Fibroblast of skin of left quadriceps (primary cell): Measurements from ENCODE around the gene SREBF1.

Experiments
- DNase-seq, 2 experiments: peaks; one replicate each; pipeline ENCODE4 v3.0.0-alpha.2; 2013; ENCODE audit warnings: low read depth in 2 of 2

The SREBF1 gene

GRCh38 chr17:17781591-17782496, 54.9 kb downstream of the SREBF1 start:
- DNase-seq = no peak

- DNase-seq = peak; percentile 57 to 58
Measured at GRCh38 chr17:17780922-17781590, 55.7 kb downstream of the SREBF1 start.

DNA sequence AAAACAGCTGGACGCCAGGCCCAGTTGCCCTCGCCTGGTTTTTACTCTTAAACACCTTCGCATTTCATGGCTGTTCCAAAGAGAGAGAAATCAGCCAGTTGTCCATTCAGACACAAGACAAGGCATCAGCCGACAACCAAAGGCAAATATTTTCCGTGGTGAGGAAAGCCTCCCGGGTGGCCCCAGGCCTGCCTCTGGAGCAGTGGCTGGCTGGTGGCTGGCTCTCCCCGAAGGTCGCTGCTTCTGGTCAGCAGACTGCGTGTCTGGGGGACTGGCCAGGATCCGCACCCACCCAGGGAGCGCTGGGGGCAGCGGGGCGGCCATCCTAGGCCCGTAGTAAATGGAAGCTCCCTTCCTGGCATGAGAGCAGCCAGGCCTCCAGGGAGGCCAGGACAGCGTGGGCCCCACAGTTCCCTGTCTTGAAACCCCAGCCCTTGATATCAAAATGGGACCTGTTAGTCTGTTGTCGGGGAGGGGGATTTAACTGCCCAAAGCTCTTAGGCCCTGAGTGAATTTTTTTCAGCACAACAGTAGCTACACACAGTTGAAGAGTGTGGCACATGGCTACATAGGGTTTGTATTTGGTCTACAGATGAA, 57.7 kb downstream of the SREBF1 start:
- DNase-seq = no peak

DNA sequence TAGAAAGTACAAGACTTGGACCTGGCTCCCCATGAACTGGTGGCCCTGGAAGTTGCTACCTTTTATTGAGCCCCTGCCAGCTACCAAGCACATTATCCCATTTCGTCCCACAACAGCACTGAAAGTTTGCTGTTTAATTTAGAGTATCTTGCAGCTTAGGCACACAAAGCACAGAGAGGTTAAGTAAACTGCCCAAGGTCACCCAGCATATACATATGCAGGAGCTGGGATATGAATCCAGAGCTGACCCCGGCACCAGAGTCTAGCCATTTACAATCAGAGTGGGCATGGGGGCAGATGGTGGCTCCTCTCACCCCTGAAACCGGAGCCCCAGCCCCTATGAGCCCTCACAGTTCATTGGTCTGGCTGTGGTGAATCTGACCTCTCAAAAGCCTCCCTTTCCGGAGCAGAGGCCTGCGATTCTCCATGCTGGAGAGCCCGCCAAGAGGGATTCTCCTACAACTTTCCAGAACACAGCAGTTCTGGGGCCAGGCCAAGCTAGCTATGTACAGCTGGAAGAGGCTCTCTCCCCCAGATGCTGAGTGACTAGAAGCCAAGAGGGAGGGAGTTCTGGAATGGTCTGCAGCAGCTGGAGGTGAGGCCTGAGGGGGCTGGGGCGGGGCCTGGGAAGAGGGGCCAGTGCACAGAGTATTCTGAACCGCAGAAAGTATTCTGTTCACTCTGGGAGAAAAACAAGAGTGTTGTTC, 58.3 kb downstream of the SREBF1 start:
- DNase-seq = peak; percentile 59 to 64

DNA sequence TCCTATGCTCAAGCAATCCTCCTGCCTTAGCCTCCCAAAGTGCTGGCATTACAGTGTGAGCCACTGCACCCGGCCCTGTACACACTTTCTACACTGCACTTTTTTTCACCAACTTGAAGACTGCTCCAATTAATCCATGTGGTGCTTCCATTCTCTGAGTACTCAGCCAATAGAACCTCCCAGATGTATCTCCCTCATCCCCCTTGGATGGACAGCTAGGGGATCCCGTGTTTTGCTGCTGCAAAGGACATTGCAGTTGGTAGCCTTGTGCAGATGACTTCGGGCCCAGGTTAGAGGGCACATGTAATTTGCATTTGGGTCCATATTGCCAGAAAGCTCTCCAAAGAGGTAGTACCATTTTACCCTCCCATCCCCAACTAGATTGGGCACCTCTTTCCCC, 59.9 kb downstream of the SREBF1 start:
- no peak for DNase-seq

- no peak for DNase-seq
Measured at GRCh38 chr17:17774009-17774881, 62.5 kb downstream of the SREBF1 start.

- DNase-seq = no peak
Measured at GRCh38 chr17:17772231-17772630, 64.6 kb downstream of the SREBF1 start.

DNA sequence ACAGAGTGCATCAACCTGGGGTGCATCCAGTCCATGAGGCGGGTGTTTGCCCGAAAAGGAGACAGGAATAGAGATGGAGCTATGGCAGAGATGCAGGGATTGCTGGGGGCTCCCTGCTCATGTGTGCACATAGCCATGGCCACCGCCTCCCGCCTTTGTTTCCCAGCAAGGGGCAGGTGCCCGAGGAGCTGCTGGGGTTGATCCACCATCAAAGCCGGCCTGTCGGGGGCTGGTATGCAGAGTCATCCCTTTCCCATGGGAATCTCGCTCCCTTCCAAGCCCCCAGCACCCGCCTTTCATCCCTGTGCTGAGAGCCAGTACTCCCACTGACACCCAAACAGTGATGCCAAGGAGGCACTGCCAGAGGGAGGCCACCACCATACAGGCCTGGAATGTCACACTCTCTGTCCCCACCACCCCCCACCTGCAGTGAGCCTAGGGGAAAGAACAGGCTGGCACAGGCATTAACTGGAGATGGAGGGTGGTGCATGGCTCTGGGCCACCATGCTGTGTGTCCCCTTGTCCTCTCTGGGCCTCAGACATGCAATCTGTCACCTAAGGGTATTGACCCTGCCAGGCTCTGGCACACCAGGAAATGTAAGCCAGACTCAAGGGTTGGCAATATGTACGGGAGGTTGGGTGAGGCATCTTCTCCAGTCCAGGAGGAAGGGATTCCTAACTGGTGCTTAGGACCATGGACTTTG, 65.1 kb downstream of the SREBF1 start:
- no peak for DNase-seq

DNA sequence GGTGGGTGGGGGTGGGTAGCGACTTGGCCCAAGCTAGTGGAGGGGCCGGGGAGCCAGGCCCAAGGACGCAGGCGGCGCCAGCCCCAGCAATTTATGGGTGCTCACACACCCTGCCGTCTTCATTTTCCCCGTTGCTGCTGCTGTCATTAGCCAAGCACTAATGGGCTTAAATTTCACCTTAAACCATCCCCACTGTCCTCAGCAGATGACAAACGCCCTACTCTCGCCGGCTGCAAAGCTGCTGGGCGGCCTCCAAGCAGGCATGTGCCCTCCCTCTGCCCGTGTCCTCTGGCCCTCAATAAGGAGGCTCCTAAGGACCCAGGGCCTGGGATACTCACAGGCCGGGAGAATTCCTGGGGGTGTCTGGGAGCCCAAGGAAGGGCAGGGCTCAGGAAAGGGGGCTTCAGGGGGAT, 66.1 kb downstream of the SREBF1 start:
- no peak for DNase-seq

- DNase-seq = no peak
Measured at GRCh38 chr17:17769869-17770631, 66.7 kb downstream of the SREBF1 start.

- DNase-seq = no peak
Measured at GRCh38 chr17:17768424-17769088, 68.2 kb downstream of the SREBF1 start.

DNA sequence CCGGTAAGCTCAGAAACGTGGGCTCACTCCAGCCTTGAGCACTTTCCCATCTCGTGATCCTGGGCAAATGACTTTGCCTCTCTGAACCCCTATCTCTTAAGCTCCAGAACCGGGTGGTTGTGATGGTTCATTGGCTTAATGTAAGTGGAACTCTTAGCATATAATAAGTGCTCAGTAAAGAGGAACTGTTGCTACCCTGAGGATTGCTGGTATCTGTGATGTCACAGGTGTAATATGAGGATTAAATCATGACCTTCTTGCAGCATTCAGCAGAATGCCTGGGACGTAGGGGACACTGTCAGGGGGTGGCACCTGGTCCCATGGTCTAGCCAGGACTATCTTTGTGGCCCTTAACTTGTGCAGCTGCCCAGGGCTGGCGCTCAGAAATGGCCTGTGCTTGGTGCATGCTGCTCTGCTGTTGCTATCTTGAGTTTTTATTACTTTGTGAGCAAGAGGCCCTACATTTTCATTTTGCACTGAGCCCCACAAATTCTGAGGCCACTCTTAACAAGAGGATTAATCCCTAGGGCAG, 68.8 kb downstream of the SREBF1 start:
- no peak for DNase-seq

DNA sequence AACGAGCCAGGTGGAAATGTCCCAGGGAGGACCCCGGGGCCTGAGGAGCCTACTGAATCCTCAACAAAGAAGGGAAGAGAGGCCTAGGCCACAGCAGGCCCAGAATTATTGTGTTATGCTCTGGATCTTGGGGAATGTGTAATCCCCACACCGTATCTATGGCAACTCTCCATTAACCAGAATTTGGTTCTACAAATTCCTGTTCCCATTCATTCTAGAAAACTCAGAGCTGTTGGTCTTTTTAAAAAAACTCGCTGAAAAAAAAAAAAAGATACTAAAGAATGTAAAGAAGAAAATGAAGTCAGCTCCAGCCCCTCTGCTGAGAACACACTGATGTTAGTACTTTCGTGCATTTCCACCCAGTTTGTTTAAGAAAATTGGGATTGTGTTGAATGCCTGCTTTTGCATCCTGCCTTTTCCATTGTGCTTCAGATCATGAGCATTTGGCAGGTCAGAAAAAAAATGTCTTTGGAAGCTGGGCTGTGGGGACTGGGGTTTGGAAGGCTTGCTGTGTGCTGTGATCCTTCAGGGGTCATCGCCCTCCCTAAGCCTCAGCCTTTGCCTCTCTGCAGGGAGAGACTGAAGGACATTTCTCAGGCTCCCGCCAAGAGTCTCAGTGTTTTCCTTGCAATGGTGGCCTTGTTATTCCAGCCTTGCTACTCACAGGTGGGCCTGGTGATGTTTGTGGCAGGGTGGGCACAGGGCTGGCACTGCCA, 69.5 kb downstream of the SREBF1 start:
- DNase-seq = no peak

DNA sequence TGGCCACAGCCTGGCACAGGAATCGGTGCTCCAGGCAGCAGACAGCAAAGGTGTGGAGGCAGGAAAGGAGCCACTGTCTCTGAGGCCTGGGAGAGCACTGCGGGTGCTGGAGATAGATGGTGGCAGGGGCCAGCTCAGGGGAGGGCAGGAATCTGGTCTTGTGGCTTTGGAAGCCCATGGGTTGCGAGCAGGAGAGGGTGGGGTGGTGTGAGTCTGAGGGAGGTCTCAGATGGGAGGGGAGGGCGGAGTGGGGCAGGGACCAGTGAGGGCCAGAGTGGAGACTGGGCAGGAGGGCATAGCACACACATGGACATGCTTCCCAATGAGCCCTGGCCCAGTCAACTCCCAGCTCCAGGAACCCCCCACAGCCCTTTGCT, 70.1 kb downstream of the SREBF1 start:
- no peak for DNase-seq

DNA sequence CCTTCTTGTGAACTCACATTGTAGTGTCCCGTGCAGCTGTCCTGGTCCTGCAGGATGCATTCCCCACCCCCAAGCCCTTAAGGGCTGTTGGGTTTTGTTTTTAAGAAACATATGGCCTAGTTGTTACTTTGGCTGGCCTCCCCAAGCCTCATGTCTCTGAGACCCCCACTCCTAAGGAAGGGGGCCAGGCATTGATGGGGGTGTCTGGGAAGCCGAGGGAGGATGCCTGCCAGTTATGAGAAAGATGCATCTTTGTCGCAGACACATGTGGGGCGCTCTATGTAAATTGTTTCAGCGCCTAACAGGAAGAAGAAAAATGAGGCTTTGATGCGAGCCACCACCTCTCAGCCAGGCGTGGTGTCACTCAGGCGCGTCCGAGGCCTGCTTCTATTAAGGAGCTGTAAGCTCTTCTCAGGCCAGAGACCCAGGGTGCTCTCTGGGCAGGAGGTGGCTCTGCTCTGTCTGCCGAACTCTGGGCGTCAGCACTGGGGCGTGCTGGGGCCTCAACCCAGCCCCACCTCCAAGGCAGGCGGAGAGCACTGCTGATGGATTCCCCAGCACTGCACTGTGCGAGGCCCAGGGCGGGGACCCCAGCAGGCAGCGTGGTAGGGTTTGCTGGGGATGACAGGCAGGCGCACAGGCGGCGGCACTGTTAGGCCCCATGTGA, 70.6 kb downstream of the SREBF1 start:
- DNase-seq = no peak

- no peak for DNase-seq
Measured at GRCh38 chr17:17765359-17766076, 71.3 kb downstream of the SREBF1 start.

GRCh38 chr17:17763734-17764133, 73.1 kb downstream of the SREBF1 start:
- no peak for DNase-seq
